Neural progenitor cell (in vitro differentiated cells): ENCODE measurements around the gene KLHL41.

Experiments
- CTCF ChIP-seq: fragments of 200-600 bp; sonication (generic); IDR thresholded peaks from 2 replicates; pipeline ENCODE4 v1.5.1; 2017; ENCODE audit warnings: antibody characterized with exemption, mild to moderate bottlenecking
- EZH2 ChIP-seq: fragments of 200-600 bp; sonication (generic); IDR thresholded peaks from 2 replicates; pipeline ENCODE4 v1.6.1; 2017; ENCODE audit warnings: antibody characterized with exemption, mild to moderate bottlenecking, moderate library complexity

DNA sequence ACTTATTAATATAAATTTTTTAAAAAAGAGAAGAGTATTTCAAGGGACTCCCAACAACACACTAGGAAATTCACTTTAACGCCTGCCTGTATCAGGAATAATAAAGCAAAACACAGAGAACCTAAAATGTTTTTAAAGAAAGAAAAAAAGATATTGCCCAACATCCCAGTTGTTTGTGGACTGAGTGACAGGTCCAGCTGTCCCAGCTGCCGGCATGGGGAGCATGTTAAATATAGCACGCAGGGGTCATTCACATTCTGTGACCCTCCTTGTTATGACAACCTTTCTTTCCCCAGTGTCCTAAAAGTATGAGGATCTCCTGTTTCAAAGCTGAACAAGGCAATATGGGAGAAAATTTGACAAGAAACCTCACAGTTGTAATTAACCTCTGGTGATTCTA is 4.4 kb downstream of the KLHL41 start:
- TF ChIP-seq CTCF (no peak), EZH2 (no peak)
